ENCODE data around the gene ADAMTS18.

Gene ADAMTS18

DNA sequence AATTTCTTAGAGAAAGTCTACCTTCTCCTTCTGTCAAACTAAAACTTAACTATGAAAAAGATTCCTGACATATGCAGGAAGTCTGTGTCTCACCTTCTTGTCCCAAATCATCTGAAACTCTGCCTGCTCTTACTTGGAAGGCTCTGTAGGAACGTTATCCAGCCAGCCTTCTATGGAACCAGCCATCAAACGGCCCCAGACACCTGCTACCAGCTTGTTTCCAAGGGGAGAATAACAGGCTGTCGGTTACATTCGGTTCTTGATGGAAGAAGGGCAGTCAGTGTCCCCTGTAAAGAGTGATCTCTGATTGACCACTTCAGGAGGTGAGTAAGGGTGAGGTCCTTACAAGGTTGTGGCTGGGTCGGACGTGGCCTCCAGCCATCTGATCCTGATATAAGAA, 1.7 kb downstream of the ADAMTS18 start:
- no peak for DNase-seq

DNA sequence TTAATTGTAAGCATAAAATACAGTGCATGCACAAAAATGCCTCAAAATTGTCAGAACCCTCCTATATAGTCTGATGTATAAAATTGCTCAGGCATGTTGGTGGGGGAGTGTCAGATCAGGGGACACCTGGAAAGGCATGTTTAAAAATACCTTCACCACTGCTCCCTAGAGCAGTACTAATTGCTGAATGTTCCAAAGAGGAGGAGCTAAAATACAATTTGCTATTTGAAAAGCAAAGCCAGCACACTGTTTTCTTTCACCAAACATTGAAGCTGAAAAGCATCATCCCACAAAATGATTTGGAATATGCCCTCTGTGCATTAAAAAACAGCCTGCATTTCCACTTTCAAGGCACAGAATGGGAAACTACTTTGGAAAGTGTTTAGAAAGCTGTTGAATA, 2.6 kb downstream of the ADAMTS18 start:
- no peak for DNase-seq

DNA sequence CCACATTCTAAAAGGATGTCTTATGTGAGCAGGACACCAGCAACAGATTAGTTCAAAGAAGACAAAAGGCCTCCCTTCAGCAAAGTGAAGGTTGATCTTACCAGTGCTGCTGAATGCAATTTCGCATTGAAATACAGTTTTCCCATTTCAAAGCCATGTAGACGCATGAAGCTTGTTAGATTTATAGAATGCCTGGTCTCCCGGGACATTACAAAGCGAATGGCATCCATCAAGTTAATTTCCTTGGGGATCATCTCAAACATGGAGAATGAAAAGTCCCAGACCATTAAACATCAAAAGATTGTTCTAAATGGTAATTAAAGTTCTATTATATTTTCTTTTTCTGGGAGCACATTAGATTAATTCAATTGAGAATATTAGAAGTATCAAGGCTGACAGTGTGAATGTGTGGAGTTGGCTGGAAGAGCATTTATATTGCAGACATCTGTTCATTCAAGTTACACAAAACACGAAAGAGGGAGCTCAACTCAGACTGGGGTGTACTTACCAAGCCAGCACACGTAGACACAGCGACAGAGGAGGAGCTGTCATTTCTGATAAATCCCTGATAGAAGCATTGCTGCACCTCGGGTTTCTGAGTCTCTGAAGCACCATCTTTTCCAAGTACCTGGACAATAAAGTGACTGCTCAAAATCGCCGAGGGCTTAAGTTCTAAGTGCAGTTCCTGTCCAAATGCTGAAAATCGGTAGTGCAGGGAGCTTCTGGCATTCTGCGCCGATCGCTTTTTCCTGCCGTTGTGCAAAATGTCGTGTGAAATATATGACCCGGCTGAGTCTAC, 3.8 kb downstream of the ADAMTS18 start:
- DNase-seq = no peak

DNA sequence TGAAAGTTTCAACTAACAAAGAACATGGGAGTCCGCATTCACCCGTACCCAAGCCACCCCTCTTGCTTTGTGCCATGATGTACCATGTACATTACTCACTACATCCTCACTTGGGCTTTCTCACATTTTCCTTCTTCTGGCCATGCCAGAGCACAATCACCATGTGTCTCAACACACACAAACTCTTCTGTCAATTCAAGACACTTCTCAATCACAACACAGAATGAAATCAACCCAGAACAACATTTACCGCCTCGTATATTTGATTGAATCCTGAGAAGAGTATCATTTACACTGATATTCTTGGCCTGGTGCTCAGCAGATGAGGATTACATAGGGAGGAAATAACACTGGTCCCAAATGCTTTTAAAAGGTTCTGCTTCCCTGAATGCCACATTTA, 4.5 kb downstream of the ADAMTS18 start:
- DNase-seq = no peak

DNA sequence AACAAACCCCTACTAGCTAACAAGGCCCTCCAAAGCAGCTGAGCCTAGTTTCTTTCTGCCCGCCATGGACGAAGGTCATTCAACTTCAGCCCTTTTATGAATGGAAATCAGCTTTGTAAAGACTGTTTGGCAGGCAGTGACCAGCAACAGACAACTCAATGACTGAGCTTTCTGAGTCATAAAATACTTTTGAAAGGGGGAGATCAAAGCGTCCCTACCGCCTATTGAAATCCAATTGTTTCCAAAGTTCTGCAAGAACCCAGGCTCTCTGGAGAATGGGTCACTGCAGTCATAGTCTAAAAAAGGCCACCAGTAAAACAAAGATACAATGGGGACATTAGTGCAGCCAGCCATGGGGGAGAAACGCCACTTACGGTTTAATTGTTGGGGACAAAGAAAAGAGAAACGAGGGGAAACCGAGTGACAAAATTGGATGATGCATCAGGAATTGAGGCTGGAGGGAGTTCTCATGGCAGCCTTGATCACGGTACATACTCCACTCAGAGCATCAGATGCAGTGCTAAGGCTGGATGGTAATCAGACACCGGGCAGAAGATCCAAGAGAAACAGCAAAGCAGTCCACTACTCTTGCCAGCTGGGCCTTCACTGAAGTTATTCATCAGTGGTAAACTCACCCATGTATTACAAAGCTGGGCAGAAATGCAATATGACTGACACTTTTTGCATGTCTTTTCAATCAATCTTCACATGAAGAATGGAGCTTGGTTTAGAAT, 9.8 kb downstream of the ADAMTS18 start:
- no peak for DNase-seq

DNA sequence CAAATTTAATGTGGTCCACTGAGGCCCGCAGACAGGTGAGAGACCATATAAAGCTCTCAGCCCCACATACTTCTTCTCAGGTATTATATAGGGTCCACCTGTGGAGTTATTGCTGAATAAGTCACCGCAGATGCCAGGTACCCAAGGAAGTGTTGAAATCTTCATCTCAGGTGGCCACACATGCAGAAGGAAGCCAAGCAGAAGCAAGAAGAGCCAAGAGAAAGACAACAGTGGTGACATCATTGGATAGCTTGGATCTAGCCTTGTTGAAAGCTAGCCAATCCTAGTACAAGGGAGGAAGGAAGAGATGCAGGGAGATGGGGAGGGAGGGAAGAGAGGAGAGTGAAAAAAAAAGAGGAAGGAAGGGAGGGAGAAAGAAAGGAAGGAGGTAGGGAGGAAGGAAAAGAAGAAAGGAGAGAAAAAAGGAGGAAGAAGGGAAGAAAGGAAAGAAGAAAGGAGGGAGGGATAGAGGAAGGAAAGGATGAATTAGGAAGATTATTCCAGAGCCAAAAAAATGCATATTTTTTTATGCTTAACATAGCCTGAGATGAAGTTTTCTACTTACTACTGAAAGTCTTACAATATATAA, 12.5 kb downstream of the ADAMTS18 start:
- no peak for DNase-seq

DNA sequence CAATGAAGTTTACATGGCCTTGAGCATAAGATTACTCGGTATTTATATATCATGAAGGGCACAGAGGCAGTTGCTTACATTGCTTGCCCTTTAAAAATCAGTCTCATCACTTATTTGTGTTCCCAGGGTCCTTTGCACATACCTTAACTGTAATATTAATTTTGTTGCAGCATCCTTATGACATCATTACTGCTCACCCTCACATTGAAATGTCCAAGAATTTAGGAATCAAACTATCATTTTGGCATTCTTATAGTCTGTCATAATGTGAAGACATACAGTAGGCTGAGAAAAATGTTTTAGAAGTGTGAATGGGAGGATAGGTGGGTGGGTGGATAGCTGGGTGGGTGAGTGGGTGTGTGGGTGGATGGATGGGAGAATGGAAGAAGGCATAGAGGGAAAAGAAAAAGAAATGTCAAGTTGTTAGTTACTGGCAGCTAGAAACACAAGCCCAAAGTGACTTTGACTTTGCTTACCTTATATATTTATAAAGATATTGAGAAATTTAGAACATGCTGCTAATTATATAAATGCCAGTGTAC, 17.8 kb downstream of the ADAMTS18 start:
- DNase-seq = no peak

DNA sequence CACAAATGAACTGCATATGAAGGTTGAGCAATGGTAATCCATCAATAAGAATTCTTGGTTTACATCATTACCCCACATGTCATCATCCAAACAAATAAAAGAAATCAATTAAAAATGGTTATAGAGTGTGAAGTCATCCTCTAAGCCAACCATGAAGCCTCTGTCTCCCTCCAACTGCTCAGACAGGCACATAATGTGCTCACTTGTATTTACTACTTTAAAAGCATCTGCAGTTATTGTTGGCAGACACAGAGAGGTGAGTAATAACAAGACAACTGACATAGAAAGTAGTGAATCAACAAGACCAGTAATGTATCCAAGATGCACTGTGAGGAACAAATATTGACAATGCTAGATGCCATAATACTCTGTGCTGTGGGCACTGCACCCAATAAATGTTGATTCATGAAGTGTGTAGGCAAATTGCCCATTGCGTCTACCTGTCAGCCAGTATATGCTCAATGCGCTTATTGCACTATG, 20.0 kb downstream of the ADAMTS18 start:
- DNase-seq = no peak

DNA sequence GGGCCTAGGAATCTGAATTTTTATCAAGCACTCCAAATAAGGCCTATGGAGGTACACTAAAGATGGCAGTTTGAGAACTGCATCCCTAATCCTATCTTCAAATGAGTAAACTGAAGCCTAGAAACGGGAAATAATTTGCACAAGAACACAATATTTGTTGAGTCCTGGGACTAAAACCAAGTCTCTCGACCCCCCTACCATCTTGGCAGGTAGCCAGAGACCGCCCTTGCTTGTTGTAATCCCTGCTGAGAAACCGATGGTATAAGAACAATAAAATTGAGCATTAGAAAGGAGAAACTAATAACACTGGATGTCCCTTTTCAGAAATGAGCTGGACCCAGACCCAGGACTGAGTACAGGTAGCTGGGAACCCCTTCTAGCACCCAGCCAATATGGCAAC, 24.4 kb downstream of the ADAMTS18 start:
- no peak for DNase-seq

DNA sequence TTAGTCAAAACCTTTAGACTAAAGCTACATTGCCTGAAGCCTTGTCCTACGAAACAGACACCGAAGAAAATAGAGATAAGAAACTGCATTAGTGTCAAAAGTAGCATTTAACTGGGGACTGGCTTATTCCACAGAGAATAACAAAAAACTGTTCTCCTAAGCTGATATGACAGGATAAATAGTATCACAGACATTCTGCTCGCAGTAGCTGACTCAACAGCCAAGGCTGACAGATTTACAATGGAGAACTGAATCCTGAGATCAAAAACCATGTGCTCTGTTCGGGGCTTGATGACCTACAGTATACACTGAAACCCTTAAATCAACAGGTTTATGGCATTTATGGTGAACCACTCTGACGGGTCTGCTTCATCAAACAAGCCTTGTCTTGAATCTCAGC, 25.5 kb downstream of the ADAMTS18 start:
- DNase-seq = no peak

DNA sequence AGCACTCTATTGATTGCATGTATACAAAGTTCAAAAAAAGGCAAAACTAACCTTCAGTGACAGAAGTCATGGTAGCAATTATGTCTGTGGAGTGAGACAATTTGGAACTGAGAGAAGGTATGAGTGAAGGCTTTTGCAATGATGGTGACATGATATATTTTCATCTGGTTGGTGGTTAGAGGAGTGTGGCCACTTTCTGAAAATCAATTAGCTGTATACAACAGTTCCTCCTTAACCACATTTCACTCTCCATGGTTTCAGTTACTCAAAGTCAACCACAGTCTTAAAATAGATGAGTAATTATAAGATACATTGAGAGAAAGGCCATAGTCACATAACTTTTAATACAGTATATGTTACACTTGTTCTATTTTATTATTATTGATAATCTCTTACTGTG, 26.2 kb downstream of the ADAMTS18 start:
- no peak for DNase-seq

DNA sequence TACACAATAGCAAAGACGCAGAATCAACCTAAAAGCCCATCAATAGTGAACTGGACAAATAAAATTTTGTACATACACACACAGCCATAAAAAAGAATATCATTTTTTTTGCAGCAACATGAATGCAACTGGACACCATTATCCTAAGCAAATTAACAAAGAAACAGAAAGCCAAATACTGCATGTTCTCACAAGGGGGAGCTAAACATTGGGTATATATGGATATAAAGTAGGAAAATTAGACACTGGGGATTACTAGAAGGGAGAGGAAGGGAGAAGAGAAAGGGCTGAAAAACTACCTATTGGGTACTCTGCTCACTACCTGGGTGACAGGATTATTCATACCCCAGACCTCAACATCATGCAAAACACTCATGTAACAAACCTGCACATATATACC, 28.2 kb downstream of the ADAMTS18 start:
- DNase-seq = no peak

DNA sequence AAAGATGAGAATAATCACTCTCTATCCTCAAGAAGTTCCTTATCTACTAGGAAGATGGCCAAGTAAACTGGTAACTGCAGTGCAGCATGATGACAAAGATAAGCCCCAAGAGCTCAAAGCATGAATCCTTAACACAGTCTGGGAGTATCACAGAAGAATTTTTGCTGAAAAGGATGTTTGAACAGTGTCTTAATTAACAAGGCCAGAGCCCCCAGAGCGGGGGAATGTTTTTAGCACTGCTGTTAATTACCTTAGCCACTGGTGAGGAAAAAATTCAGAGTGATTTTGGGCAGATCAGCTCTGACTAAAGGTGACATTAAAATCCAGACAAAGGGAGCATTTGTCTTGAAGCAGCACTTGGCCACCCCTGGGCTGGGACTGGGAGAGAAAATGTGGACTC, 30.1 kb downstream of the ADAMTS18 start:
- no peak for DNase-seq

DNA sequence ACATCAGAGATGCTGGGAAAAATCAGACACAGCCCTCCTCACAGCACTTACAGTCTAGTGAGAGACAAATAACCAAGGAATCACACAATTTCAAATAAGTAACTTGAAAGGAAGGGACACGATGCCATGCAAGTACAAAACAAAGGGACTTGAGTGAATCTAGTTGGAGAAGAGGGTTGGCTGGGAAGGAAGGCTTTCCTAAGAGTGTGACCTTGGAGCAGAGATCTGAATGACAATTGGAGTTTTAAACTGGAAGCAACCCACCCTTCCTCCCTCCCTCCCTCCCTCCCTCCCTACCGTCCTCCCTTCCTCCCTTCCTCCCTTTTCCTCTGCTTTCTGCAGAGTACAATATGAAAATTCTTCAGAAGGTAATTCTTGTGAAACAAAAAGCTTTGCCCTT, 31.1 kb downstream of the ADAMTS18 start:
- DNase-seq = no peak

DNA sequence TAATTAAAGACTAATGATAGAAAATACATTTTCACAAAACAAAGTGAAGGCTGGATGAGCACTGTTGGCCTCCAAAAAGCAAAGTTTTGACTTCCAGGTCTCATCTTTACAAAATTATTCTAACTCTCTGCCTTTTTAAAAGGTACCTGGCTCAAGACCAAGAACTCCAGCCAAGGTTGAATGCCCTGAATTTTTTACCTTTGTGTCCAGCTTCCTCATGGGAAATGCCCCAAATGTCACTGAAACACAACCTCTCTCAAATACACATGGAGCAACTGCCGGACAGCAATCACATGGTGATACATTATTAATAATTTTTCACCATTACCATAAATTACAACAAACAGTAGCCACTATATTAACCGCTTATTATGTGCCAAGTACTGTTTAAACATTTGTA, 32.2 kb downstream of the ADAMTS18 start:
- no peak for DNase-seq

DNA sequence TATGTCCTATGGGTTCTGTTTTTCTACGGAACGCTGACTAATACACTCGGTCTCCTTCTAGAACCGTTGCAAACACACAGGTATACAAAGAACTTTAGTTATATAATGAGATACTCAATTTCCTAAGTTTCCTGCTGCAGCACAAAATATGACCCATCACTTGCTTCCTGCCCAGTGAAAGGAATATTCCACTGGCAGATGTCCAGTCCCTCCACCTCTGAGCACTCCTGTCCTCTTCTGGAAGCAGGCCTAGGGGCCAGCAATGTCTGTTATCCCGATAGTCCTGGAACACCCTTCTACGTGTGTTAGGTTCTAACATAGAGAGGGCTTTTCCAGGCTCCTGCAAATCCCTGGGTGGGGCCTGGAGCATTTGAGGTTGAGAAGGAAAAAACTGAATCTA, 32.7 kb downstream of the ADAMTS18 start:
- DNase-seq = no peak

DNA sequence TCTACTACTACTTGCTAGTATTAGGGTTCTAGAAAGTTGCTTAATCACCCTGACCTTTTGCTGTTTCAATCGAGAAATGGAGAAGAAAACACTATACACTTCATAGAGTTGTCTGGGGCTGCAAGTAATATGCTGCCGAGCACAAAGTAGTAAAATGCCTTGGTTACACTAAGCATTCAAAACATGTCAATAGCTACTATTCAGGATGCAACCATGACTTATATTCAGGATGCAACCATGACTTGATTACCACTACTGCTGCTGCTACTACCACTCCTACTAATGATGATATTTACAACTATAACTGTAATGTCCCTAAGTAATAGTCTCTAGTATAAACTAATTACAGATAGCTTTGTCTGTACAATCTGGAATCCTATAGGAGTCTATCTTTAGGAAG, 35.3 kb downstream of the ADAMTS18 start:
- DNase-seq = no peak

DNA sequence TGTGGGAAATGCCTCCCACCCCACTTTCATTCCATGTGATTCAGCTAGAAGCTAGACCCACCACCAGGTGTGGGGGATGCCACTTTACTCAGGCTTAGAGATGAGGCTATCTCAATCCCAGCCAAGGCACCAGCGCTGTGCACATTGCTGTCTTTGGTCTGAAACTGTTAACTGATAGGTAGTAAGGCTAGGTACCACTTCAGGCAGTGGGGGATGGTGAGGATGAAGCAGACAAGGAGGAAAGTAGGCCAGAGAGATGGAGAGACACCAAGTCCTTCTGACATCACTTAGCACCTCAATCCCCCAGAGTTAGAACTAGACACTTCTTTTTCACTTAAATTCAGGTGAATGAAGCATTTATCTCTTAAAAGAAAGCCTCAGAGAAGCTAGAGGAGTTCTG, 35.8 kb downstream of the ADAMTS18 start:
- no peak for DNase-seq

DNA sequence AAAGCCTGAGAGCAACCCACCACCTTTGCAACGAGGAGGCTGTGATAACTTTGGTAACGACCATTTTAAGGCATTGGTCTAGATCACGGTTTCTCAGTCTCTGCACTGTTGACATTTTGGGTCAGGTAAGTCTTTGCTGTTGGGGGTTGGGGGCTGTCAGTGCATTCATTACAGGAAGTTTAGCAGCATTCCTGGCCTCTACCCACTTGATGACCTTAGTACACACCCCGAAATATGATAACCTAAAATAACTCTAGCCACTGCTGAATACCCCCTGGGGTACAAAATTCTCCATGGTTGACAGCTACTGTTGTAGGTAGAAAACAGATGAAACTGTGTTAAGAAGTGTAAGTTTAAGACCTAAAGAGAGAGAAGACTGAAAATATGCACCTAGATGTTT, 36.3 kb downstream of the ADAMTS18 start:
- DNase-seq = no peak

DNA sequence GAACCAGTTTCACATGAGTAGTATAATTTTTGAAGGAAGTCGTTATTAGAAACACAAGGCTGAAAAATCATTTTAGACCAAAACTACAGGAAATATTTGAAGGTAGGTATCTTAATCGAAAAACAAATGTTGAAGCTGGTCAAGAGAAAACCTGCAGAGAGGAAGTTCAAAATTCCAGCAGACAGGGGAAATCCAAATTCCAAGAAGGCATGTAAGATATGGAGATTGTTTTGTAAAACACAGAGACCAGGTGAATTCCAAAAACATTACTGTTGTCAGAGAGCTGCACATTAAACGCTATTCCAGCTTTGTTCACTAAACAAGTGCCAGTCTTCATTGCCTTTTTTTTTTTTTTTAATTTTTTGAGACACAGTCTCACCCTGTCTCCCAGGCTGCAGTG, 38.4 kb downstream of the ADAMTS18 start:
- no peak for DNase-seq

DNA sequence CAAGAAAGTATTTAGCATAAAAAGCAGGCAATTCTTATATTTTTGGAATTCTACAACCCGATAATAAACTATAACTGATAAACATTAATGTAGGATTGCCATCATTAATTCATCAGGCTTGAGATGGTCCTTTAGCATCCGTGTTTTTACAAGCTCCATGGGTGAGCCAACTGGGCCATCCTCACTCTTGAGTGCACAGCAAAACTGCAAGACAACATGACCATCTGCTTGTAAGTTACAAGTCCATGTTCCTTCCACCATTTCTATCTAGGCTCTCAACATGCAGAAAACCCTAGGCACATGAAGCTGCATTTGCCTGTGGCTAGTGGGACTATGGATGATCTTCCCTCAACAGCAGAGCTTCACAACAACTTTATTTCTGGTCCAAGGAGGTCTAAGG, 40.1 kb downstream of the ADAMTS18 start:
- DNase-seq = no peak

DNA sequence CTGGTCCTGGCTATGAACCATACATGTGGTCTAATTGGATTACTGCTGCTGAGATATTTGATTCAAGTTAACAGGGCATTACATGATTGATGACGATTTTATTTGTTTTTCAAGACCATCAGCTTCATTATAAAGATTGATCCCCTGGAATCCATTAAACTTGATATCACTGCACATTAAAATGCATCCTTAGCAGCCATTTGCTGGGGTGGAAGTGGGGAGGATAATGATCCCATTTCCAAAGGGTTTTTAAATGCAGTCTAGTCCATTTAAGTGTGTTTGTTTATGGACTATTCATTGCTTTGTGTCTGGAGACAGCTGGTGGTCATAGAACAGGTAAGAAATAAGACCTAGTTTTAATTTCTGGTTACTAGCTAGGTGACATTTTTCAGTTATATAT, 40.9 kb downstream of the ADAMTS18 start:
- no peak for DNase-seq

DNA sequence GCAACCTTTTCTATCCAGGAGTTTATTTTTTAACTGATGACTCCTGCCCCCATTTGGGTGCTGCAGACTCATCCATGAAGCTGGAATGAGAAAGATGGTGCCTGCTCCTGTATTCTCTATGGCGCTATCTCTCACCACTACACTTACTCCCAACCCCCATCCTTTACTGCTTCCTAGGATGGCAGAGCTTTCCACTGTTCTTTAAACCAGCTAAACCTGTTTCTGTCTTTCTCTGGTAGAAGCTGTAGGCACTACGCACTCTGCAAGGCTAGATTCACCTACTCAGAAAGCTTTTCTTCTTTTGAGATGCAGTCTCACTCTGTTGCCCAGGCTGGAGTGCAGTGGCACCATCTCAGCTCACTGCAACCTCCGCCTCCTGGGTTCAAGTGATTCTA, 47.0 kb downstream of the ADAMTS18 start:
- no peak for DNase-seq
